Spleen (tissue), 13 donors: ENCODE measurements around the gene SPINK8. TPM values are rescaled to one million over a fixed set of nuclear protein-coding genes. Genes with fewer than 3 reads are reported as not detected.
"Not testable (repeated sequence)": the region's sequence is repeated elsewhere in the genome, so short reads cannot be mapped to it uniquely, and the experiment has no call there.

Source experiments
- DNase-seq: peaks from one replicate; pipeline ENCODE4 v3.0.0-alpha.2; 2020
- H3K27ac ChIP-seq, 8 donors: fragments of 200-600 bp; sonication (generic) in 7 of 8; 1 replicate in 4 of 8; 2 replicates in 4 of 8; pipeline versions ENCODE4 v1.5.0 to v1.8.0; 2016 to 2021; ENCODE audit warnings: inconsistent platforms in 4 of 8, mild to moderate bottlenecking in 4 of 8, moderate library complexity in 1 of 8
- H3K27me3 ChIP-seq, 7 donors: fragments of 200-600 bp; sonication (generic) in 6 of 7; replicated peaks in 1 of 7; 1 replicate in 4 of 7; 2 replicates in 3 of 7; pipeline versions ENCODE4 v1.5.0 to v1.8.0; 2016 to 2021; ENCODE audit warnings: inconsistent platforms in 3 of 7, mild to moderate bottlenecking in 1 of 7
- H3K36me3 ChIP-seq, 6 donors: fragments of 200-600 bp; sonication (generic) in 5 of 6; 1 replicate in 4 of 6; 2 replicates in 2 of 6; pipeline versions ENCODE4 v1.5.0 to v1.8.0; 2016 to 2021; ENCODE audit warnings: inconsistent platforms in 2 of 6
- H3K4me1 ChIP-seq, 6 donors: fragments of 200-600 bp; sonication (generic) in 5 of 6; 1 replicate in 3 of 6; 2 replicates in 3 of 6; pipeline versions ENCODE4 v1.5.0 to v1.8.0; 2016 to 2021; ENCODE audit warnings: inconsistent platforms in 3 of 6
- H3K4me3 ChIP-seq, 8 donors: fragments of 200-600 bp; sonication (generic) in 7 of 8; 1 replicate in 4 of 8; 2 replicates in 4 of 8; pipeline versions ENCODE4 v1.5.0 to v1.8.0; 2016 to 2021; ENCODE audit warnings: inconsistent platforms in 4 of 8, mild to moderate bottlenecking in 4 of 8, moderate library complexity in 2 of 8
- H3K9me3 ChIP-seq, 8 donors: fragments of 200-600 bp; sonication (generic) in 7 of 8; 1 replicate in 4 of 8; 2 replicates in 4 of 8; pipeline versions ENCODE4 v1.5.0 to v1.8.0; 2016 to 2021; ENCODE audit warnings: inconsistent platforms in 4 of 8
- POLR2A ChIP-seq, 3 donors: fragments of 450-650 bp; IDR thresholded peaks; one replicate each; pipeline ENCODE4 v1.5.1; 2017; ENCODE audit warnings: antibody characterized with exemption in 3 of 3, mild to moderate bottlenecking in 1 of 3
- POLR2AphosphoS5 ChIP-seq, 3 donors: sonication (generic); formaldehyde crosslinking; IDR thresholded peaks; one replicate each; pipeline ENCODE4 v1.5.1; 2017; ENCODE audit warnings: antibody characterized with exemption in 3 of 3
- WGBS, 5 donors: extraction: QIAGEN DNeasy Blood & Tissue Kit in 3 of 5; methylation state at CpG; one replicate each; pipeline versions ENCODE4 v1.1.5 to v1.1.7; 2013 to 2018; 5-methylcytosine and 5-hydroxymethylcytosine counted together
- intact Hi-C: fragments of 100-400 bp; cut with DNase I; formaldehyde crosslinking; loops from one replicate; pipeline ENCODE4 v1.15.0; 2023; ENCODE audit warnings: low total_unique reads
- long read RNA-seq, 2 donors: transcript quantifications; one replicate each; lab custom pipeline, GENCODE V29; 2026
- polyA plus RNA-seq, 3 donors: library from polyadenylated mRNA; stranded (reverse); fragments of 200-250 nt; gene quantifications; one replicate each; pipeline ENCODE4 v1.2.1, GENCODE V29; 2013
- total RNA-seq, 7 donors: library from RNA; depleted of rRNA in 3 of 7; stranded (reverse); fragments of >200 nt in 3 of 7; fragmentation: NEBNext Ultra II Directional in 4 of 7; extraction: Animal tissue kit (Norgen Biotek cat#: 25700) in 4 of 7; gene quantifications; one replicate each; pipeline versions ENCODE4 v1.1.0 to v1.2.1, GENCODE V29; 2016 to 2021
- TF ChIP-seq, protein P1 (sequence below), 11 experiments: fragments of 200-600 bp in 7 of 11; fragments of 450-650 bp in 4 of 11; sonication (generic) in 4 of 11; IDR thresholded peaks in 8 of 11; conservative IDR thresholded peaks in 3 of 11; 1 replicate in 7 of 11; 2 replicates in 4 of 11; pipeline versions ENCODE4 v1.4.0 to v1.8.0; 2016 to 2021; ENCODE audit warnings: antibody characterized with exemption in 11 of 11, inconsistent platforms in 4 of 11, mild to moderate bottlenecking in 1 of 11
- donor health status: healthy with polysubstance abuse.
- donor health status: DM: no; HTN: no; CAD: no; lungs with moderate emphysema.
- donor health status: DM: no; HTN: no; CAD: no.
- donor health status: Bipolar disorder and iron deficiency.
- donor health status: healthy.
- donor health status: DM: no; HTN: no; CAD: no.
- donor health status: DM: yes; HTN: yes; CAD: no.

SPINK8 gene
- total RNA-seq (1 to 10 TPM in 1 of 7 donors, not detected in 6; 6.1 TPM), polyA plus RNA-seq (under 1 TPM in 2 of 3 donors, not detected in 1; 0.35 to 0.52 TPM)
- long read RNA-seq, donor 1 = 0 reads
- long read RNA-seq, donor 2 = 0 reads

DNA sequence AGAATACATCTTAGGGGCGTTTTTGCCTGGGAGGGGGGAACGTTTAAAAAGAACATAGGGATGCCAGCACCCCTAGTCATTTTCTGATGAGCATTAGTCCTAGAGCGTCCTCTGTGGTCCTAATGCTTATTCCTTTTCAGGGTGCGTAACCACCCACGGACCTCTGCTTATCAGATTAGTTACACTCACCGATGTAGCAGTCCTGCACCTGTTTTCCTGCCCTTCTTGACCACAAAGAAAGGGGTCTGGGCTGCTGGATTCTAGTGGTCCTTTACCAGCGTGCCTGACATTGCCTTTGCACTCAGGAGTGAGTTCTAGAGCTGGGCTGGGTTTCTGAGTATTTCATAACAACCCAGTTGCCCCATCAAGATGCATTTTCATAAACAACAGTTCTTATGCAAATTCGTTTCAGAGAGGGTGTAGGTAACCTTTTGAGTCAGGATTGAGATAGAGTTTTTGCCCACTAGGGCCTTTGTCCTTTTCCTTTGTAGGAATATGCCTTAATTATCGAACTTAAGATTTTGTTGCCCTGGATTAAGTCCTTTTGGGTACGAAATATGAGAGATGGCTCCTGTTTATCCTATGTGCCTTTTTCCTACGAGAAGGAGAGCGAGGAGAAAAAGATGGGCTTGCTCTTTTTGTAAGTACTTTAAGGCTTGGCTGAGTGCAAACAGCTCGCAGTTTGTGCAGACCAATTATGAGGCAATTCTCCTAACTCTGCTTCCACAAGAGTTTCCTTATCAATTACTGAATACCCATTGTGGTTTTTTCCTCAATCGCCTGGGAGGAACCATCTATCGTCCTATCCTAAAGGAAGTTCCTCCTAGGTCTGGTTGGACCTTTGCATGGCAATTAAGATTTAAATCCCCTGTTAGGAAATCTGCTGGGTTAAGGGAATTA lies at the start of gene SPINK8:
TSS of gene SPINK8 (minus strand) at position 316 of the 900 bp plus-strand sequence. CDS start 5,320 bp downstream, outside the sequence.
- peak within 1 kb of the TSS in 6 of 8 donors; percentile 15 to 77 (median 54) for H3K27ac ChIP-seq
- H3K9me3 ChIP-seq, H3K36me3 ChIP-seq, H3K4me3 ChIP-seq, DNase-seq, intact Hi-C loops: not testable (repeated sequence)
- 42 to 71% (median 59%) methylated on average over 15 of the region's 15 CpGs for WGBS, 5 donors
- H3K27me3 ChIP-seq = peaks cover 0 to 20% (median 0%) of the 10 kb centered on the region in 7 donors
- peaks cover 0 to 15% (median 0%) of the 10 kb centered on the region in 6 donors for H3K4me1 ChIP-seq

DNA sequence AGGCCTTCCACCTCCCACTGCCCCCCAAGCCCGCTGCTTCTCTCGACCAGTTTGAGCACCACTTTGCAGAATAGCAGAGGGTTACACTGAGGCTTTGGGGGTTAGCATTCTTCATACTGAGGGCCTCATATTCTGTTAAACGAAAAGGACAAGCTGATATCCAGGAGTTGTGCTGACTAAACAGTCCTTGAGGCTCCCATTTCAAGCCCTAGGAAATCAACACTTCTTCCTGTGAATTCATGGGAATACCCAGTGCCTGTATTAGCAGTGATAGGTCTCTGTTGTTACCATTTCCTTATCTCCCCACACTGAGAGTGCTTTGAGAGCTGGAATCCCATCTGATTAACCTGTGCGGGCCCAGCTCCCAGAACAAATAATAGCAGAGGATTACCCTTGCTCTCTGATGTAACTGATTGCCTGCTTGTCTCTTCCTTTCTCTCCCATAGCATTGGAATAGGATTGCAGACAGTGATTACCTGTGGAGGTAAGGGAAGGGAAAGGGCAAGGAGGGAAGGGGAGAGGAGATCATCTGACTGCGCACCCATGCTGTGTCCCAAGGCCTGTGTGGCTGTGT lies 39.5 kb upstream of the SPINK8 start:
- H3K27ac ChIP-seq = peak overlapping the region in 3 of 8 donors; percentile 6 to 35 (median 13)
- no peaks in the 10 kb centered on the region for H3K36me3 ChIP-seq
- 66 to 76% (median 73%) methylated on average over 5 of the region's 5 CpGs for WGBS, 5 donors
- H3K4me1 ChIP-seq = peaks cover 0 to 25% (median 6%) of the 10 kb centered on the region in 6 donors
- intact Hi-C loops = no loop called here
- H3K9me3 ChIP-seq = no peaks in the 10 kb centered on the region
- TF ChIP-seq POLR2AphosphoS5 (IDR thresholded peaks at IDR 0.05) (no peak), POLR2A (IDR thresholded peaks at IDR 0.05) (no peak)
- TF ChIP-seq, protein P1, sequence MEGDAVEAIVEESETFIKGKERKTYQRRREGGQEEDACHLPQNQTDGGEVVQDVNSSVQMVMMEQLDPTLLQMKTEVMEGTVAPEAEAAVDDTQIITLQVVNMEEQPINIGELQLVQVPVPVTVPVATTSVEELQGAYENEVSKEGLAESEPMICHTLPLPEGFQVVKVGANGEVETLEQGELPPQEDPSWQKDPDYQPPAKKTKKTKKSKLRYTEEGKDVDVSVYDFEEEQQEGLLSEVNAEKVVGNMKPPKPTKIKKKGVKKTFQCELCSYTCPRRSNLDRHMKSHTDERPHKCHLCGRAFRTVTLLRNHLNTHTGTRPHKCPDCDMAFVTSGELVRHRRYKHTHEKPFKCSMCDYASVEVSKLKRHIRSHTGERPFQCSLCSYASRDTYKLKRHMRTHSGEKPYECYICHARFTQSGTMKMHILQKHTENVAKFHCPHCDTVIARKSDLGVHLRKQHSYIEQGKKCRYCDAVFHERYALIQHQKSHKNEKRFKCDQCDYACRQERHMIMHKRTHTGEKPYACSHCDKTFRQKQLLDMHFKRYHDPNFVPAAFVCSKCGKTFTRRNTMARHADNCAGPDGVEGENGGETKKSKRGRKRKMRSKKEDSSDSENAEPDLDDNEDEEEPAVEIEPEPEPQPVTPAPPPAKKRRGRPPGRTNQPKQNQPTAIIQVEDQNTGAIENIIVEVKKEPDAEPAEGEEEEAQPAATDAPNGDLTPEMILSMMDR (IDR thresholded peaks at IDR 0.05 in 8 of 11, conservative IDR thresholded peaks at IDR 0.05 in 3 of 11) = no peak
- no peaks in the 10 kb centered on the region for H3K27me3 ChIP-seq
- H3K4me3 ChIP-seq = no peak overlapping the region
- no peak for DNase-seq

DNA sequence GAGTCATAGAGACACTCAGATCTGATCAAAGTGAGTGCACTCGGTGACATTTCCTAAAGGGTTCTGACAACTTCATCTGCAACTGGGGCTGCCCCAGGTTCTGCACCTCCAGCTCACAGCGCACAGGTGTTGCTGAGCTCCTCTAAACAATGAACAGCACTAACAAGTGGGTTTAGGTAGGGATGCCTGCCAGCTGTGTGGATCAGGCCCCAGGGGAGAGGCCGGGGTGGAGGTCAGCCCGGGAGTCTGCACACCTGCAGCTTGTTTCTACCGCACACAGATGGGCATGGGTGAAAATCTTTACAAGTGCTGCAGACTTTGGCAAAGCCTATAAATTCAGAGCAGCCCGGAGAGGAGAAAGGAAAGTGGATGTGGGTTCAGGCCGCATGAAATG lies 38.9 kb upstream of the SPINK8 start:
- DNase-seq = no peak
- no peaks in the 10 kb centered on the region for H3K9me3 ChIP-seq
- TF ChIP-seq, protein P1 (IDR thresholded peaks at IDR 0.05 in 8 of 11, conservative IDR thresholded peaks at IDR 0.05 in 3 of 11) = no peak
- TF ChIP-seq POLR2A (IDR thresholded peaks at IDR 0.05) = no peak
- TF ChIP-seq POLR2AphosphoS5 (IDR thresholded peaks at IDR 0.05) = no peak
- no peaks in the 10 kb centered on the region for H3K36me3 ChIP-seq
- WGBS, 5 donors = 67 to 82% (median 75%) methylated on average over 6 to 7 of the region's 7 CpGs
- intact Hi-C loops = no loop called here
- H3K27ac ChIP-seq = peak overlapping the region in 2 of 8 donors; percentile 12 to 13
- H3K4me3 ChIP-seq = no peak overlapping the region
- peaks cover 0 to 25% (median 6%) of the 10 kb centered on the region in 6 donors for H3K4me1 ChIP-seq
- H3K27me3 ChIP-seq = no peaks in the 10 kb centered on the region

DNA sequence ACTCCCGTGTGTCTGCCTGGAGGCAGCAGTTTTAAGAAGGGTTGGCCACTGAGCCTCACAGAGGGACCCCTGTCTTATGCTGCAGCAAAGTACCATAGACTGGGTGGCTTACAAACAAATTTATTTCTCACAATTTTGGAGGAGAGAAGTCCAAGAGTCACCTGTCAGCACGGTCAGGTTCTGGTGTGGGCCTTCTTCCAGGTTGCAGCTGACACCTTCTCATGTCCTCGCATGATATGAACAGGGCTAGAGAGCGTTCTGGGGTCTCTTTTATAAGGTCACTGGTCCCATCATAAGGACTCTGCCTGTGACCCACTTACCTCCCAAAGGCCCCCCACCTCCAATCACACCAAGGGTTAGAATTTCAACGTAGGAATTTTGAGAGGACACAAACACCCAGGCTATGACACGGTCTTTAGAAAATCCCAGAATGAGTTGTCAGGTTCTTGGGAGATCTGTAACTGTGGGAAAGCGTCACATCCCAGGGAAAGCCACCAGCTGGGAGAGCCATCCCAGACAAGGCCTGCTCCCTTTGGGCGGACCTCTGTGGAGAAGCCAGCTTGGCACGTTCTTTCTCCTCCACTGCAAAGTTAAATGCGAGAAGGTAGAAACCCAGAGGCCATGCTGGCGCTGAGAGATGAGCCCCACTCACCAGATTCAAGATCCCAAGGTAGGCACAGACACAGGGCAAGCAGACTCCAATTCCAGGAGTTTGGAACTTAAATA lies 38.4 kb upstream of the SPINK8 start, which contains the start of gene FBXW12:
TSS of gene FBXW12 (plus strand) at position 569 of the 726 bp plus-strand sequence. CDS start 549 bp downstream, outside the sequence.
- no peaks in the 10 kb centered on the region for H3K27me3 ChIP-seq
- 87 to 93% (median 90%) methylated on average over 11 of the region's 11 CpGs for WGBS, 5 donors
- intact Hi-C loops = no loop called here

More for the DNA sequence above, 38.4 kb upstream of the SPINK8 start, which contains the start of gene FBXW12:
- DNase-seq = no peak
- Histone ChIP-seq H3K4me1 (peaks cover 0 to 25% (median 9%) of the 10 kb centered on the region in 6 donors), H3K36me3 (no peaks in the 10 kb centered on the region), H3K27ac (peak within 1 kb of the TSS in 3 of 8 donors; percentile 6 to 39 (median 35)), H3K9me3 (no peaks in the 10 kb centered on the region), H3K4me3 (no peak within 1 kb of the TSS)
- TF ChIP-seq, protein P1 (IDR thresholded peaks at IDR 0.05 in 8 of 11, conservative IDR thresholded peaks at IDR 0.05 in 3 of 11) = no peak
- TF ChIP-seq POLR2AphosphoS5 (IDR thresholded peaks at IDR 0.05) = no peak
